Pancreas (tissue), 10 donors: ENCODE measurements around the gene MYH10. TPM values are rescaled to one million over a fixed set of nuclear protein-coding genes. Genes with fewer than 3 reads are reported as not detected.

ENCODE experiments used
- ATAC-seq, 4 donors: fragments of 200-7000 bp; cut with Tn5 transposase; one replicate each; pipeline versions ENCODE4 v1.8.0 to v1.9.1; 2020; ENCODE audit warnings: mild to moderate bottlenecking in 4 of 4, moderate library complexity in 4 of 4
- DNase-seq, 6 donors: peaks; one replicate each; pipeline ENCODE4 v3.0.0-alpha.2; 2020
- FAIRE-seq: peaks from 2 replicates; lab custom pipeline; 2012; peaks lifted over from hg19 to GRCh38; lab: Jason Lieb, UNC
- H3K27ac ChIP-seq, 4 donors: fragments of 200-600 bp; sonication (generic); 1 replicate in 3 of 4; 2 replicates in 1 of 4; pipeline versions ENCODE4 v1.5.0 to v1.8.0; 2020
- H3K27me3 ChIP-seq, 4 donors: fragments of 200-600 bp; one replicate each; pipeline ENCODE4 v1.8.0; 2021
- H3K36me3 ChIP-seq, 3 donors: fragments of 200-600 bp; sonication (generic) in 1 of 3; one replicate each; pipeline versions ENCODE4 v1.5.0 to v1.8.0; 2020 to 2021
- H3K4me1 ChIP-seq, 3 donors: fragments of 200-600 bp; one replicate each; pipeline ENCODE4 v1.8.0; 2021
- H3K4me3 ChIP-seq, 4 donors: fragments of 200-600 bp; sonication (generic) in 2 of 4; one replicate each; pipeline versions ENCODE4 v1.5.0 to v1.8.0; 2020 to 2021
- H3K9me3 ChIP-seq, 4 donors: fragments of 200-600 bp; one replicate each; pipeline ENCODE4 v1.8.0; 2021
- CTCF ChIP-seq, 4 donors: fragments of 200-600 bp; sonication (generic) in 3 of 4; IDR thresholded peaks; one replicate each; pipeline versions ENCODE4 v1.5.0 to v1.8.0; 2021; ENCODE audit warnings: antibody characterized with exemption in 4 of 4
- WGBS, 2 donors: extraction: QIAGEN DNeasy Blood & Tissue Kit; methylation state at CpG; one replicate each; pipeline ENCODE4 v1.1.7; 2013; 5-methylcytosine and 5-hydroxymethylcytosine counted together
- intact Hi-C, 3 donors: fragments of 100-400 bp; cut with DNase I; formaldehyde crosslinking; loops; one replicate each; pipeline versions ENCODE4 v1.11.1 to v1.14.2; 2022
- polyA plus RNA-seq, 2 donors: library from polyadenylated mRNA; stranded (reverse); fragments of 200-250 nt; gene quantifications; one replicate each; pipeline ENCODE4 v1.2.3, GENCODE V29; 2013
- total RNA-seq, 6 donors: library from RNA; stranded (reverse); fragmentation: NEBNext Ultra II Directional in 4 of 6; extraction: Animal tissue kit (Norgen Biotek cat#: 25700) in 4 of 6; gene quantifications; one replicate each; pipeline versions ENCODE4 v1.2.1 to v1.2.4, GENCODE V29; 2021 to 2023
- donor health status: healthy with polysubstance abuse.
- donor health status: DM: no; HTN: no; CAD: no; lungs with moderate emphysema.
- donor health status: DM: no; HTN: no; CAD: no.
- donor health status: control.
- donor health status: control.
- donor health status: Bipolar disorder and iron deficiency.
- donor health status: DM: yes; HTN: yes; CAD: no.
- donor health status: DM: no; HTN: no; CAD: no.
- donor health status: DM: no; HTN: no; CAD: no.
- donor health status: DM: yes; HTN: yes; CAD: no.

MYH10 gene
- total and polyA plus RNA-seq, 8 donors, result 4.6 to 28.0 (median 11.3) TPM

- no peak overlapping the region for H3K4me3 ChIP-seq
- intact Hi-C loops, result no loop called here
- FAIRE-seq, result no peak
- H3K9me3 ChIP-seq, result no peaks in the 10 kb centered on the region
- no peak for ATAC-seq
- WGBS, 2 donors, result 92% methylated on average over 6 of the region's 6 CpGs
- H3K27ac ChIP-seq, result no peak overlapping the region
- no peak for DNase-seq
- no peak for TF ChIP-seq CTCF (IDR thresholded peaks at IDR 0.05)
- H3K27me3 ChIP-seq, result no peaks in the 10 kb centered on the region
- H3K4me1 ChIP-seq, result no peaks in the 10 kb centered on the region
- peaks cover 0 to 51% (median 12%) of the 10 kb centered on the region in 3 donors for H3K36me3 ChIP-seq
Measured at GRCh38 chr17:8458128-8458527, 172.4 kb downstream of the MYH10 start.

GRCh38 chr17:8455665-8456209 lies 174.8 kb downstream of the MYH10 start:
- Histone ChIP-seq H3K36me3 (peaks cover 0 to 49% (median 21%) of the 10 kb centered on the region in 3 donors), H3K27ac (no peak overlapping the region), H3K4me3 (no peak overlapping the region), H3K4me1 (no peaks in the 10 kb centered on the region), H3K9me3 (no peaks in the 10 kb centered on the region), H3K27me3 (no peaks in the 10 kb centered on the region)
- ATAC-seq (no peak), DNase-seq (no peak), FAIRE-seq (no peak)
- intact Hi-C loops, result no loop called here
- 61 to 74% methylated on average over 2 of the region's 2 CpGs for WGBS, 2 donors
- no peak for TF ChIP-seq CTCF (IDR thresholded peaks at IDR 0.05)

- no peak for TF ChIP-seq CTCF (IDR thresholded peaks at IDR 0.05)
- Histone ChIP-seq H3K4me1 (no peaks in the 10 kb centered on the region), H3K27ac (no peak overlapping the region), H3K4me3 (no peak overlapping the region), H3K9me3 (no peaks in the 10 kb centered on the region), H3K27me3 (no peaks in the 10 kb centered on the region), H3K36me3 (peaks cover 0 to 56% (median 24%) of the 10 kb centered on the region in 3 donors)
- intact Hi-C loops, result no loop called here
- ATAC-seq (no peak), DNase-seq (no peak), FAIRE-seq (no peak)
- 75 to 80% methylated on average over 3 of the region's 3 CpGs for WGBS, 2 donors
Measured at GRCh38 chr17:8453326-8453725, 177.2 kb downstream of the MYH10 start.

- Histone ChIP-seq H3K36me3 (peaks cover 0 to 58% (median 24%) of the 10 kb centered on the region in 3 donors), H3K4me1 (no peaks in the 10 kb centered on the region), H3K27ac (no peak overlapping the region), H3K27me3 (no peaks in the 10 kb centered on the region), H3K4me3 (no peak overlapping the region), H3K9me3 (no peaks in the 10 kb centered on the region)
- FAIRE-seq (no peak), DNase-seq (no peak), ATAC-seq (no peak)
- no peak for TF ChIP-seq CTCF (IDR thresholded peaks at IDR 0.05)
- WGBS, 2 donors, result 94% methylated on average over 8 of the region's 8 CpGs
- intact Hi-C loops, result no loop called here
Measured at GRCh38 chr17:8451933-8452614, 178.5 kb downstream of the MYH10 start.

GRCh38 chr17:8448310-8448709 lies 182.2 kb downstream of the MYH10 start:
- no peak for FAIRE-seq
- Histone ChIP-seq H3K4me1 (no peaks in the 10 kb centered on the region), H3K9me3 (no peaks in the 10 kb centered on the region), H3K27ac (no peak overlapping the region), H3K4me3 (no peak overlapping the region), H3K27me3 (no peaks in the 10 kb centered on the region), H3K36me3 (peaks cover 0 to 55% (median 13%) of the 10 kb centered on the region in 3 donors)
- no peak for TF ChIP-seq CTCF (IDR thresholded peaks at IDR 0.05)
- WGBS, 2 donors, result 74 to 75% methylated on average over 3 of the region's 3 CpGs
- intact Hi-C loops, result loop anchor here in 1 of 3 donors (10.0 kb wide), 1 partner anchor 56 kb away; no protein-coding TSS in a partner anchor
- no peak for ATAC-seq
- DNase-seq, result no peak
